Vagina (tissue), 2 donors: ENCODE measurements around the gene TTBK1. TPM values are rescaled to one million over a fixed set of nuclear protein-coding genes. Genes with fewer than 3 reads are reported as not detected.

Source experiments
- DNase-seq, 2 donors: peaks; one replicate each; pipeline ENCODE4 v3.0.0-alpha.2; 2017; ENCODE audit errors: extremely low spot score in 2 of 2
- H3K27ac ChIP-seq: fragments of 200-600 bp; sonication (generic); one replicate; pipeline ENCODE4 v1.5.1; 2019
- H3K27me3 ChIP-seq: fragments of 200-600 bp; sonication (generic); one replicate; pipeline ENCODE4 v1.5.1; 2019
- H3K36me3 ChIP-seq, 2 donors: fragments of 200-600 bp; sonication (generic); one replicate each; pipeline ENCODE4 v1.5.1; 2017 to 2019
- H3K4me1 ChIP-seq: fragments of 200-600 bp; sonication (generic); one replicate; pipeline ENCODE4 v1.5.1; 2019
- H3K4me3 ChIP-seq, 2 donors: fragments of 200-600 bp; sonication (generic); 1 replicate in 1 of 2; 2 replicates in 1 of 2; pipeline ENCODE4 v1.5.1; 2016 to 2019
- H3K9me3 ChIP-seq: fragments of 200-600 bp; sonication (generic); one replicate; pipeline ENCODE4 v1.5.1; 2019
- CTCF ChIP-seq, 3 experiments: fragments of 450-650 bp in 2 of 3; fragments of 200-600 bp in 1 of 3; sonication (generic) in 1 of 3; IDR thresholded peaks; one replicate each; pipeline ENCODE4 v1.5.1; 2017 to 2019; ENCODE audit warnings: antibody characterized with exemption in 3 of 3, mild to moderate bottlenecking in 2 of 3, moderate library complexity in 2 of 3
- POLR2A ChIP-seq, 2 donors: fragments of 450-650 bp; IDR thresholded peaks; one replicate each; pipeline ENCODE4 v1.6.1; 2017; ENCODE audit warnings: antibody characterized with exemption in 2 of 2, mild to moderate bottlenecking in 2 of 2, moderate library complexity in 2 of 2
- POLR2AphosphoS5 ChIP-seq, 2 donors: sonication (generic); formaldehyde crosslinking; IDR thresholded peaks; one replicate each; pipeline ENCODE4 v1.9.0; 2017; ENCODE audit warnings: antibody characterized with exemption in 2 of 2, mild to moderate bottlenecking in 2 of 2, low read depth in 1 of 2; ENCODE audit not compliant: insufficient read depth in 1 of 2
- intact Hi-C: fragments of 100-400 bp; cut with DNase I; formaldehyde crosslinking; loops from one replicate; pipeline ENCODE4 v1.15.1; 2023
- total RNA-seq: library from RNA; depleted of rRNA; stranded (reverse); fragments of >200 nt; gene quantifications from one replicate; pipeline ENCODE4 v1.2.3, GENCODE V29; 2016

Gene TTBK1
- total RNA-seq, 1 donor from 2014 or later = not detected

DNA sequence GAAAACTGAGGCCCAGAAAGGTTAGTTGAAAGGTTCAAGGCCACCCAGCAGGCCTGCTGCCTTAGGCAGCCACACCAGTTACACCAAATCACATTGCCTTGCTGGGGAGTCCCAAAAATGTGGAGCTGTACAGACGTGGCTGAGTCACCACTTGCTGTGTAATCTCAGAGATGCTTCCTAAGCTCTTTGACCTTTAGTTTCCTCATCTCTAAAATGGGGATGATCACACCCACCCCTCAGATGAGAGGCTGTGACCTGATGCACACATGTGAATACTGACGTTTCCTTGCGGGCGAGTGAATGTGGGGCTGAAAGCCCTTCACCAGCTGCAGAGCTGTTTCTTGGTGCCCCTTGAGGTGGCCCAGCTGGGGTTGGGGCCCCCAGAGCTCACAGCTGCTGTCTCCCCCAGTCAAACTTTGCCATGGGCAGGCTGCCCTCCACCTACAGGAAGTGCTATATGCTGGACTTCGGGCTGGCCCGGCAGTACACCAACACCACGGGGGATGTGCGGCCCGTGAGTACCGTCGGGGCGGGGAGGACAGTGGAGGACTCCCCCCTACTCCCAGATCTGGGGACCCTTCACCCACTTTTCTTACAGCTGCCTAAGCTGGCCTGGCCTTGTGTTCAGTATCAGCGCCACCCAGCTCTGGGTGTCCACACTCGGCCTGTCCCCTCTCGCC is 11.0 kb downstream of the TTBK1 start:
- TF ChIP-seq POLR2AphosphoS5 (IDR thresholded peaks at IDR 0.05; ENCODE audit: insufficient read depth in 1 of 2, low read depth in 1 of 2) (no peak), CTCF (IDR thresholded peaks at IDR 0.05) (no peak), POLR2A (IDR thresholded peaks at IDR 0.05) (no peak)
- intact Hi-C loops = no loop called here
- Histone ChIP-seq H3K4me1 (no peaks in the 10 kb centered on the region), H3K4me3 (no peak overlapping the region), H3K27ac (no peak overlapping the region), H3K27me3 (no peaks in the 10 kb centered on the region), H3K9me3 (no peaks in the 10 kb centered on the region), H3K36me3 (no peaks in the 10 kb centered on the region)
- no peak for DNase-seq

DNA sequence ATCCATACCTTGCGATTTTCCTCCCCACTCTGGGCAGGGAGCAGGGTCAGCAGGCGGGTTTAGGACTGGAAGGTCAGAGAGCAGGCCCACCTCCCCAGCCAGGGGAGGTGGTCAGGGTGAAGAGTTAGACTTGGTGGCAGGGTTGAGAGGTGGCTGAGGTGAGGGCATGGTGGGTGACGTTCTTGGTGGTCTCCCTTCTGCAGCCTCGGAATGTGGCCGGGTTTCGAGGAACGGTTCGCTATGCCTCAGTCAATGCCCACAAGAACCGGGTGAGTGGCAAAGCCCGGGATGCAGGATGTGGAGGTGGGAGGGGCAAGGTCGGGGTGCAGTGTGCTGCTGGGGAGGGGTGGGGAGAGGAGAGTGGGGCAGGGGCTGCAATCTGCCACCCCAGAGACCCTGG is 11.6 kb downstream of the TTBK1 start:
- no peak for TF ChIP-seq POLR2A (IDR thresholded peaks at IDR 0.05)
- no peak for TF ChIP-seq POLR2AphosphoS5 (IDR thresholded peaks at IDR 0.05; ENCODE audit: insufficient read depth in 1 of 2, low read depth in 1 of 2)
- no peak for TF ChIP-seq CTCF (IDR thresholded peaks at IDR 0.05)
- intact Hi-C loops = no loop called here

GRCh38 chr6:43255408-43256054 is 12.2 kb downstream of the TTBK1 start:
- H3K27ac ChIP-seq = no peak overlapping the region
- no peak for TF ChIP-seq POLR2A (IDR thresholded peaks at IDR 0.05)
- TF ChIP-seq POLR2AphosphoS5 (IDR thresholded peaks at IDR 0.05; ENCODE audit: insufficient read depth in 1 of 2, low read depth in 1 of 2) = no peak
- TF ChIP-seq CTCF (IDR thresholded peaks at IDR 0.05) = no peak
- H3K4me1 ChIP-seq = no peaks in the 10 kb centered on the region
- intact Hi-C loops = no loop called here
- no peak overlapping the region for H3K4me3 ChIP-seq
- DNase-seq = no peak
- no peaks in the 10 kb centered on the region for H3K9me3 ChIP-seq
- no peaks in the 10 kb centered on the region for H3K36me3 ChIP-seq
- no peaks in the 10 kb centered on the region for H3K27me3 ChIP-seq

More for the DNA sequence above, 11.6 kb downstream of the TTBK1 start:
- no peaks in the 10 kb centered on the region for H3K4me1 ChIP-seq
- DNase-seq = no peak
- H3K9me3 ChIP-seq = no peaks in the 10 kb centered on the region
- H3K36me3 ChIP-seq = no peaks in the 10 kb centered on the region
- no peak overlapping the region for H3K4me3 ChIP-seq
- no peaks in the 10 kb centered on the region for H3K27me3 ChIP-seq
- no peak overlapping the region for H3K27ac ChIP-seq

DNA sequence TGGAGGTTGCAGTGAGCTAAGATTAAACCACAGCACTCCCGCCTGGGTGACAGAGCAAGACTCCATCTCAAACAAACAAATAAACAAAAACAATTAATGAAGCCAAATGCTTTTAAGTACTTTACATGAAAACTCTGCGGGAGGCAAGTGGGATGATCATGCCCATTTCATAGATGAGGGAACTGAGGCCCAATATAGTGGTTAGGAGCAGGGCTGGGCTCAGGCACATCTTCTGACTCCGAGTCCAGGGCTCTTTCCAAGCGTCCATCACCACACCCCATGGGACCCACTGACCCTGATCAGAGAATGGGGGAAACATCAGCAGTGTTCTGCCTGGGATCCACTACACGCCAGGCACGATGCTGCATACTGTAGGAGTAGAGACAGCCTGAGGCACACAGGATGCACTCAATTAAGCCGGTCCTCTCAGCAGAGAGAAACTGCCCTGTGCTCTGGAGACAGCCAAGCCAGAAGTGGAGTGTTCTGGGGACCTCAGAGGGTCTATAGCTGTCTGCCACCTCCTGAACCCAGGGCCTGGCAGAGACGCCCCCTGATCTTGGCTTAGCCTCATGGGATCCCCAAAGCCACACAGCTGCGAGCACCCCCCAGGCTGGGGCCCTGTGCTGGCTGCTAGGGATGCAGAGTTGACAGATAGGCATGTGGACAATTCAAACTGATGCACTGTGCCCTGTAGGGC is 13.5 kb downstream of the TTBK1 start:
- Histone ChIP-seq H3K27ac (no peak overlapping the region), H3K9me3 (no peaks in the 10 kb centered on the region), H3K27me3 (no peaks in the 10 kb centered on the region), H3K36me3 (no peaks in the 10 kb centered on the region), H3K4me3 (no peak overlapping the region), H3K4me1 (no peaks in the 10 kb centered on the region)
- intact Hi-C loops = no loop called here
- DNase-seq = no peak
- TF ChIP-seq POLR2AphosphoS5 (IDR thresholded peaks at IDR 0.05; ENCODE audit: insufficient read depth in 1 of 2, low read depth in 1 of 2) (no peak), POLR2A (IDR thresholded peaks at IDR 0.05) (no peak), CTCF (IDR thresholded peaks at IDR 0.05) (no peak)
